ENCODE measurements around the gene FZD10.

- no peak for TF ChIP-seq POLR2A (IDR thresholded peaks at IDR 0.05; ENCODE audit: low read depth, low read length)
- TF ChIP-seq POLR2AphosphoS5 (IDR thresholded peaks at IDR 0.05; ENCODE audit: low read depth, low read length): no peak
- no peak for TF ChIP-seq TAF1 (IDR thresholded peaks at IDR 0.05; ENCODE audit: borderline replicate concordance, low read depth, low read length)
Measured at GRCh38 chr12:130131801-130132200, 30.5 kb upstream of the FZD10 start.
